Thyroid gland (tissue), 4 donors: Measurements from ENCODE around the gene FOXN4. TPM values are rescaled to one million over a fixed set of nuclear protein-coding genes. Genes with fewer than 3 reads are reported as not detected.

Experiments
- DNase-seq, 2 donors: peaks; one replicate each; pipeline ENCODE4 v3.0.0-alpha.2; 2019
- H3K27ac ChIP-seq, 3 donors: fragments of 200-600 bp; sonication (generic); 1 replicate in 2 of 3; 2 replicates in 1 of 3; pipeline ENCODE4 v1.5.1; 2016 to 2019; ENCODE audit warnings: mild to moderate bottlenecking in 1 of 3, moderate library complexity in 1 of 3
- H3K27me3 ChIP-seq: fragments of 200-600 bp; sonication (generic); one replicate; pipeline ENCODE4 v1.5.1; 2019
- H3K36me3 ChIP-seq, 2 donors: fragments of 200-600 bp; sonication (generic); one replicate each; pipeline ENCODE4 v1.5.1; 2016 to 2019
- H3K4me1 ChIP-seq, 2 donors: fragments of 200-600 bp; sonication (generic); one replicate each; pipeline ENCODE4 v1.5.1; 2017 to 2019
- H3K4me3 ChIP-seq, 3 donors: fragments of 200-600 bp; sonication (generic); replicated peaks in 1 of 3; 1 replicate in 2 of 3; 2 replicates in 1 of 3; pipeline ENCODE4 v1.5.1; 2016; ENCODE audit warnings: mild to moderate bottlenecking in 1 of 3
- H3K9me3 ChIP-seq: fragments of 200-600 bp; sonication (generic); one replicate; pipeline ENCODE4 v1.5.1; 2017
- CTCF ChIP-seq, 6 experiments: fragments of 200-600 bp in 3 of 6; fragments of 450-650 bp in 3 of 6; sonication (generic) in 3 of 6; IDR thresholded peaks; one replicate each; pipeline ENCODE4 v1.5.1; 2016 to 2019; ENCODE audit warnings: antibody characterized with exemption in 6 of 6, mild to moderate bottlenecking in 2 of 6, inconsistent platforms in 1 of 6, moderate library complexity in 1 of 6
- POLR2A ChIP-seq, 2 donors: fragments of 450-650 bp; IDR thresholded peaks; one replicate each; pipeline ENCODE4 v1.6.1; 2017; ENCODE audit warnings: antibody characterized with exemption in 2 of 2, mild to moderate bottlenecking in 2 of 2, moderate library complexity in 1 of 2
- WGBS, 2 donors: methylation state at CpG; one replicate each; pipeline ENCODE4 v1.1.5; 2017; 5-methylcytosine and 5-hydroxymethylcytosine counted together
- intact Hi-C: fragments of 100-400 bp; cut with DNase I; formaldehyde crosslinking; loops from one replicate; pipeline ENCODE4 v1.15.1; 2023
- total RNA-seq, 4 donors: library from RNA; depleted of rRNA; stranded (reverse); fragments of >200 nt; gene quantifications; one replicate each; pipeline ENCODE4 v1.2.3, GENCODE V29; 2016

The FOXN4 gene
- total RNA-seq, 4 donors from 2014 or later: not detected

DNA sequence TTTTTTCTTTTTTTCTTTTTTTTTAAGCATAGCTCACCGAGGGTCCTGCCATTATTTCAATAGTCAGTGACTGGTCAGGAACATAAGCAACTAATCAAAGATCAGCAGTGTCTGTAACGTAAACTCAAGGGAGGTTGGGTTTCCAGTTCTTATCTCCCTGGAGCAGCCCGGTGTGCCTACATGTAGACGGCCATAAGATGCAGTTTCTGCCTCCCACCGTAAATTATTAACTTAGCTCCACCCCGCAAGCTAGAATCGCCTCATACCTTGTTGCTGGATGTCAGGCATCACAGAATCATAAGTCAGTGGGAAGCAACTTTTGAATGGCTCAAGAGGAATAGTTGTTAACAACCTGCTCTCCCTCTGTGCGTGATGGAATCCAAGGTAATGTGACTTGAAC is 38.5 kb upstream of the FOXN4 start, which contains the start of gene MYO1H:
MYO1H (plus strand) TSS at position 312 of the 400 bp plus-strand sequence; CDS start at position 373, 61 bp downstream.
- no peaks in the 10 kb centered on the region for H3K4me1 ChIP-seq
- DNase-seq: no peak
- H3K36me3 ChIP-seq: no peaks in the 10 kb centered on the region

GRCh38 chr12:109346920-109347319 is 37.8 kb upstream of the FOXN4 start:
- intact Hi-C loops: no loop called here

More for the DNA sequence above, 38.5 kb upstream of the FOXN4 start, which contains the start of gene MYO1H:
- Histone ChIP-seq H3K4me3 (no peak within 1 kb of the TSS), H3K9me3 (no peaks in the 10 kb centered on the region), H3K27me3 (no peaks in the 10 kb centered on the region), H3K27ac (no peak within 1 kb of the TSS)
- intact Hi-C loops: no loop called here
- TF ChIP-seq CTCF (IDR thresholded peaks at IDR 0.05) (no peak), POLR2A (IDR thresholded peaks at IDR 0.05) (no peak)
- WGBS, 2 donors: 91 to 94% methylated on average over 8 of the region's 8 CpGs

DNA sequence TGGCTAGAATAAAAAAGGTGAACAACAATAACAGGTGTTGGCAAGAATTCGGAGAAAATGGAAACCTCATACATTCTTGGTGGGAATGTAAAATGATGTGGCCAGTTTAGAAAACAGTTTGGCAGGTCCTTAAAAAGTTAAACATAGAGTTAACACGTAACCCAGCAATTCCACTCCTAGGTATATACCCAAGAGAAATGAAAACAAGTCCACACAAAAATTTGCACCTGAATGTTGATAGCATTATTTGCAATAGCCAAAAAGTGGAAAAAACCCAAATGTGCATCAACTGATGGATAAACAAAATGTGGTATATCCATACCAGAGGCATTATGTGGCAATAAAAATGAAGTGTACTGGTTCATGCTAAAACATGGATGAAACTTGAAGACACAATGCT is 36.3 kb upstream of the FOXN4 start:
- Histone ChIP-seq H3K27ac (no peak overlapping the region), H3K36me3 (no peaks in the 10 kb centered on the region), H3K4me3 (no peak overlapping the region), H3K9me3 (no peaks in the 10 kb centered on the region), H3K27me3 (no peaks in the 10 kb centered on the region), H3K4me1 (no peaks in the 10 kb centered on the region)
- DNase-seq: no peak
- 91 to 94% methylated on average over 2 of the region's 2 CpGs for WGBS, 2 donors
- intact Hi-C loops: no loop called here
- TF ChIP-seq CTCF (IDR thresholded peaks at IDR 0.05): no peak
- TF ChIP-seq POLR2A (IDR thresholded peaks at IDR 0.05): no peak

More at GRCh38 chr12:109346920-109347319, 37.8 kb upstream of the FOXN4 start:
- Histone ChIP-seq H3K9me3 (no peaks in the 10 kb centered on the region), H3K36me3 (no peaks in the 10 kb centered on the region), H3K27ac (no peak overlapping the region), H3K4me1 (no peaks in the 10 kb centered on the region), H3K4me3 (no peak overlapping the region), H3K27me3 (no peaks in the 10 kb centered on the region)
- TF ChIP-seq POLR2A (IDR thresholded peaks at IDR 0.05) (no peak), CTCF (IDR thresholded peaks at IDR 0.05) (no peak)
- no peak for DNase-seq
- WGBS, 2 donors: 82 to 85% methylated on average over 3 of the region's 3 CpGs

DNA sequence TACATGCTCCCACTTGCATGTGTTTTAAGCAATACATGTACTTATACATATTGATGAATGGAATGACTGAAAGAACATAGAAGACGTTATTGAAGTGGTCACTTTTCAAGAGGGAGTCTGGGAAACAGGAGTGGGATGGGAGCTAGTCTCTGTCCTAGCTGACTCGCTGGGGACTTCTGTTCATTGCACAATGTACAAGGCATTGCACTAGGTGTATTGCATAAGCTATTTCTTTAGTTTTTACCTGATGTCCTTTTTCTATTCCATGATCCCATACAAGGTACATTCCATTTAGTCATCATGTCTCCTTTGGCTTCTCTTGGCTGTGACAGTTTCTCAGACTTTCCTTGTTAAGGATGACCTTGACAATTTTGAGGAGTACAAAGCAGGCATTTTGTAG is 34.6 kb upstream of the FOXN4 start:
- DNase-seq: no peak
- H3K9me3 ChIP-seq: no peaks in the 10 kb centered on the region
- TF ChIP-seq CTCF (IDR thresholded peaks at IDR 0.05) (no peak), POLR2A (IDR thresholded peaks at IDR 0.05) (no peak)
- no peaks in the 10 kb centered on the region for H3K27me3 ChIP-seq
- intact Hi-C loops: no loop called here
- WGBS, 2 donors: 47 to 54% methylated on average over 2 of the region's 2 CpGs
- H3K27ac ChIP-seq: no peak overlapping the region
- no peaks in the 10 kb centered on the region for H3K36me3 ChIP-seq
- no peaks in the 10 kb centered on the region for H3K4me1 ChIP-seq
- no peak overlapping the region for H3K4me3 ChIP-seq

GRCh38 chr12:109336593-109336992 is 27.5 kb upstream of the FOXN4 start:
- no peak overlapping the region for H3K4me3 ChIP-seq
- WGBS, 2 donors: 87 to 89% methylated on average over 1 of the region's 1 CpG
- DNase-seq: no peak
- intact Hi-C loops: no loop called here
- H3K9me3 ChIP-seq: no peaks in the 10 kb centered on the region
- TF ChIP-seq POLR2A (IDR thresholded peaks at IDR 0.05) (no peak), CTCF (IDR thresholded peaks at IDR 0.05) (no peak)
- H3K36me3 ChIP-seq: no peaks in the 10 kb centered on the region
- H3K4me1 ChIP-seq: no peaks in the 10 kb centered on the region
- H3K27ac ChIP-seq: no peak overlapping the region
- H3K27me3 ChIP-seq: no peaks in the 10 kb centered on the region
